Esophagus muscularis mucosa (tissue), 4 donors: ENCODE measurements around the gene PAX5. TPM values are rescaled to one million over a fixed set of nuclear protein-coding genes. Genes with fewer than 3 reads are reported as not detected.

Source experiments
- DNase-seq: peaks from one replicate; pipeline ENCODE4 v3.0.0-alpha.2; 2017; ENCODE audit errors: extremely low spot score
- H3K27ac ChIP-seq, 4 donors: fragments of 200-600 bp; sonication (generic); replicated peaks in 1 of 4; 1 replicate in 3 of 4; 2 replicates in 1 of 4; pipeline ENCODE4 v1.5.1; 2016 to 2019; ENCODE audit warnings: mild to moderate bottlenecking in 1 of 4
- H3K27me3 ChIP-seq, 4 donors: fragments of 200-600 bp; sonication (generic); one replicate each; pipeline versions ENCODE4 v1.5.1 to v1.6.0; 2016 to 2019
- H3K36me3 ChIP-seq, 4 donors: fragments of 200-600 bp; sonication (generic); one replicate each; pipeline ENCODE4 v1.5.1; 2016 to 2019
- H3K4me1 ChIP-seq, 4 donors: fragments of 200-600 bp; sonication (generic); one replicate each; pipeline ENCODE4 v1.5.1; 2016 to 2019
- H3K4me3 ChIP-seq, 4 donors: fragments of 200-600 bp; sonication (generic); 1 replicate in 2 of 4; 2 replicates in 2 of 4; pipeline ENCODE4 v1.5.1; 2016 to 2019; ENCODE audit warnings: mild to moderate bottlenecking in 4 of 4, moderate library complexity in 1 of 4
- H3K9me3 ChIP-seq, 4 donors: fragments of 200-600 bp; sonication (generic); 1 replicate in 3 of 4; 2 replicates in 1 of 4; pipeline ENCODE4 v1.5.1; 2016 to 2019
- EP300 ChIP-seq: sonication (generic); formaldehyde crosslinking; IDR thresholded peaks from one replicate; pipeline ENCODE4 v1.6.1; 2017; ENCODE audit warnings: antibody characterized with exemption
- POLR2A ChIP-seq: fragments of 450-650 bp; IDR thresholded peaks from one replicate; pipeline ENCODE4 v1.6.1; 2017; ENCODE audit warnings: antibody characterized with exemption, moderate library complexity, mild to moderate bottlenecking, low read depth
- POLR2AphosphoS5 ChIP-seq, 2 donors: sonication (generic); formaldehyde crosslinking; IDR thresholded peaks; one replicate each; pipeline ENCODE4 v1.6.1; 2017; ENCODE audit warnings: antibody characterized with exemption in 2 of 2
- WGBS: methylation state at CpG from one replicate; pipeline ENCODE4 v1.1.5; 2018; 5-methylcytosine and 5-hydroxymethylcytosine counted together
- intact Hi-C: fragments of 100-400 bp; cut with DNase I; formaldehyde crosslinking; loops from one replicate; pipeline ENCODE4 v1.15.1; 2023
- total RNA-seq, 4 donors: library from RNA; depleted of rRNA; stranded (reverse); fragments of >200 nt; gene quantifications; one replicate each; pipeline versions ENCODE4 v1.1.0 to v1.2.1, GENCODE V29; 2016
- TF ChIP-seq, protein P1 (sequence below), 3 experiments: fragments of 200-600 bp in 2 of 3; fragments of 450-650 bp in 1 of 3; sonication (generic) in 2 of 3; IDR thresholded peaks; one replicate each; pipeline ENCODE4 v1.5.1; 2017 to 2019; ENCODE audit warnings: antibody characterized with exemption in 3 of 3, mild to moderate bottlenecking in 2 of 3, moderate library complexity in 1 of 3

PAX5 gene
- total RNA-seq, 4 donors from 2014 or later: 0.17 TPM; not detected in 3

- 38% methylated on average over 9 of the region's 10 CpGs for WGBS
- H3K27me3 ChIP-seq: peaks cover 0 to 60% (median 2%) of the 10 kb centered on the region in 4 donors
- intact Hi-C loops: no loop called here
- H3K4me3 ChIP-seq: no peak overlapping the region
- peaks cover 0 to 8% (median 3%) of the 10 kb centered on the region in 4 donors for H3K9me3 ChIP-seq
- no peaks in the 10 kb centered on the region for H3K36me3 ChIP-seq
- DNase-seq: no peak
- no peak overlapping the region for H3K27ac ChIP-seq
- TF ChIP-seq POLR2AphosphoS5 (IDR thresholded peaks at IDR 0.05) (no peak), POLR2A (no peak), EP300 (no peak)
- TF ChIP-seq, protein P1, sequence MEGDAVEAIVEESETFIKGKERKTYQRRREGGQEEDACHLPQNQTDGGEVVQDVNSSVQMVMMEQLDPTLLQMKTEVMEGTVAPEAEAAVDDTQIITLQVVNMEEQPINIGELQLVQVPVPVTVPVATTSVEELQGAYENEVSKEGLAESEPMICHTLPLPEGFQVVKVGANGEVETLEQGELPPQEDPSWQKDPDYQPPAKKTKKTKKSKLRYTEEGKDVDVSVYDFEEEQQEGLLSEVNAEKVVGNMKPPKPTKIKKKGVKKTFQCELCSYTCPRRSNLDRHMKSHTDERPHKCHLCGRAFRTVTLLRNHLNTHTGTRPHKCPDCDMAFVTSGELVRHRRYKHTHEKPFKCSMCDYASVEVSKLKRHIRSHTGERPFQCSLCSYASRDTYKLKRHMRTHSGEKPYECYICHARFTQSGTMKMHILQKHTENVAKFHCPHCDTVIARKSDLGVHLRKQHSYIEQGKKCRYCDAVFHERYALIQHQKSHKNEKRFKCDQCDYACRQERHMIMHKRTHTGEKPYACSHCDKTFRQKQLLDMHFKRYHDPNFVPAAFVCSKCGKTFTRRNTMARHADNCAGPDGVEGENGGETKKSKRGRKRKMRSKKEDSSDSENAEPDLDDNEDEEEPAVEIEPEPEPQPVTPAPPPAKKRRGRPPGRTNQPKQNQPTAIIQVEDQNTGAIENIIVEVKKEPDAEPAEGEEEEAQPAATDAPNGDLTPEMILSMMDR (IDR thresholded peaks at IDR 0.05): no peak
- no peaks in the 10 kb centered on the region for H3K4me1 ChIP-seq
These were observed 120.5 kb downstream of the PAX5 start for GRCh38 chr9:36913393-36914211.

DNA sequence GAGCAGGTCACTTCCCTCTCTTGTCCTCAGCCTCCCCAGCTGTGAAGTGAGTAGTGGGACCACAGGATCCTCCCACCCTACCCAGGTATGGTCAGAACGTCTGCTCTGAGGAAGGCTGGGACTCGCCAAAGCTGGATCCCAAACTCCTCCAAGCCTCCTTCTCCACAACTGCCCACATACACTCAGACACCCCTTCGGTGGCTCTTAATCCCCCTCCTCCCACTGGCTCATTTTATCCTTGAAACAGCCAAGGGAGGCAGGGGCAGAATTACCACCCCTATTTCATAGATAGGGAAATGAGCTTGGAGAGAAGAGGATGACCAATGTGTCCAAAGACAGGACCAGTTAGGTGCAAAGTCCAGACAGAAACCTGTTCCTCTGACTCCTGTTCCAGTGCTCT lies 121.4 kb downstream of the PAX5 start:
- no peaks in the 10 kb centered on the region for H3K36me3 ChIP-seq
- intact Hi-C loops: no loop called here
- H3K9me3 ChIP-seq: peaks cover 0 to 8% (median 3%) of the 10 kb centered on the region in 4 donors
- 78% methylated on average over 3 of the region's 3 CpGs for WGBS
- peaks cover 0 to 56% (median 2%) of the 10 kb centered on the region in 4 donors for H3K27me3 ChIP-seq
- no peaks in the 10 kb centered on the region for H3K4me1 ChIP-seq
- no peak for DNase-seq
- H3K4me3 ChIP-seq: no peak overlapping the region
- no peak overlapping the region for H3K27ac ChIP-seq
- no peak for TF ChIP-seq EP300
- TF ChIP-seq POLR2A: no peak
- TF ChIP-seq POLR2AphosphoS5 (IDR thresholded peaks at IDR 0.05): no peak
- TF ChIP-seq, protein P1 (IDR thresholded peaks at IDR 0.05): no peak

- WGBS: 54% methylated on average over 12 of the region's 12 CpGs
- DNase-seq: no peak
These were observed 122.3 kb downstream of the PAX5 start for GRCh38 chr9:36911601-36912412.

GRCh38 chr9:36911037-36911436 lies 123.0 kb downstream of the PAX5 start:
- DNase-seq: no peak
- Histone ChIP-seq H3K4me3 (no peak overlapping the region), H3K27ac (no peak overlapping the region), H3K4me1 (no peaks in the 10 kb centered on the region), H3K27me3 (peaks cover 0 to 72% (median 2%) of the 10 kb centered on the region in 4 donors), H3K36me3 (no peaks in the 10 kb centered on the region), H3K9me3 (peaks cover 0 to 7% (median 3%) of the 10 kb centered on the region in 4 donors)
- 69% methylated on average over 6 of the region's 6 CpGs for WGBS
- TF ChIP-seq POLR2A: no peak
- TF ChIP-seq, protein P1 (IDR thresholded peaks at IDR 0.05): no peak
- no peak for TF ChIP-seq EP300
- TF ChIP-seq POLR2AphosphoS5 (IDR thresholded peaks at IDR 0.05): no peak
- intact Hi-C loops: no loop called here

More at GRCh38 chr9:36911601-36912412, 122.3 kb downstream of the PAX5 start:
- no peak for TF ChIP-seq EP300
- TF ChIP-seq POLR2AphosphoS5 (IDR thresholded peaks at IDR 0.05): no peak
- TF ChIP-seq, protein P1 (IDR thresholded peaks at IDR 0.05): no peak
- TF ChIP-seq POLR2A: no peak
- intact Hi-C loops: no loop called here
- Histone ChIP-seq H3K9me3 (peaks cover 0 to 8% (median 3%) of the 10 kb centered on the region in 4 donors), H3K27me3 (peaks cover 0 to 64% (median 2%) of the 10 kb centered on the region in 4 donors), H3K27ac (no peak overlapping the region), H3K36me3 (no peaks in the 10 kb centered on the region), H3K4me3 (no peak overlapping the region), H3K4me1 (no peaks in the 10 kb centered on the region)
